Measurements from ENCODE around the gene KCNB1.

KCNB1 gene

DNA sequence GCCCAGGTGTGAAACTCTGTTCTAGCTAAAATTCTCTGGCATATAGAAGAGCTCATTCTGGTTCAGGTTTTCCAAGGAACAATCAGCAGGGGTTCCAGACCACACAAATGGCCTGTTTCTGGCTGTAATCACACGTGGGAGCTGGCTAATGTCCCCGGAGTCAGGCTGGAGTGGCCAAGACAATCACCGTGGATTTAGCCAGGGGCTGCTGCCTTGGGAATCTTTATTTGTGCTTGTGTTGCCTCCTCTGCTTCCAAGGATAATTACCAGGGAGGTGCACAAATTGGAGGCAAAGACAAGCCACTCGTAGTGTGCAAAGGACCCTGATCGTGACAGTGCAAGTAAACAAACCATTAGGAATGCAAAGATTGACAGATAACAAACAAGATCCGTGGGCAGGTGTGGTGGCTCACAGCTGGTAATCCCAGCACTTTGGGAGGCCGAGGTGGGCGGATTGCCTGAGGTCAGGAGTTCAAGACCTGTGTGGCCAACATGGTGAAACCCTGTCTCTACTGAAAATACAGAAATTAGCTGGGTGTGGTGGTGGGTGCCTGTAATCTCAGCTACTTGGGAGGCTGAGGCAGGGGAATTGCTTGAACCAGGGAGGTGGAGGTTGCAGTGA is 77.3 kb downstream of the KCNB1 start:
- no peak for DNase-seq (ENCODE audit: low read depth, low spot score)
- H3K9me3 ChIP-seq (ENCODE audit: insufficient read depth, low read length): peaks cover 14% of the 10 kb centered on the region; the same call in 1 of the 2 replicates
- H3K9ac ChIP-seq (ENCODE audit: insufficient read length, low read depth): no peak overlapping the region
- peaks cover 6% of the 10 kb centered on the region for H3K4me1 ChIP-seq (ENCODE audit: insufficient read depth, insufficient read length)
- H3K36me3 ChIP-seq (ENCODE audit: insufficient read depth, insufficient read length, low read length): no peaks in the 10 kb centered on the region
- no peaks in the 10 kb centered on the region for H3K27me3 ChIP-seq (ENCODE audit: insufficient read depth, insufficient read length)
- H3K4me3 ChIP-seq (ENCODE audit: insufficient read length, low read depth): no peak overlapping the region
- TF ChIP-seq SUZ12 (IDR thresholded peaks at IDR 0.05; ENCODE audit: extremely low read depth, insufficient read depth, insufficient read length) (no peak), ZNF274 (IDR thresholded peaks at IDR 0.05; ENCODE audit: low read depth, low read length) (no peak), YY1 (IDR thresholded peaks at IDR 0.05; ENCODE audit: insufficient read depth, insufficient read length) (no peak)

GRCh38 chr20:49404461-49404860 is 78.0 kb downstream of the KCNB1 start:
- no peak for DNase-seq (ENCODE audit: low read depth, low spot score)
- TF ChIP-seq YY1 (IDR thresholded peaks at IDR 0.05; ENCODE audit: insufficient read depth, insufficient read length): no peak
- no peak for TF ChIP-seq ZNF274 (IDR thresholded peaks at IDR 0.05; ENCODE audit: low read depth, low read length)
- TF ChIP-seq SUZ12 (IDR thresholded peaks at IDR 0.05; ENCODE audit: extremely low read depth, insufficient read depth, insufficient read length): no peak
- no peak overlapping the region for H3K9ac ChIP-seq (ENCODE audit: insufficient read length, low read depth)
- no peaks in the 10 kb centered on the region for H3K36me3 ChIP-seq (ENCODE audit: insufficient read depth, insufficient read length, low read length)
- no peak overlapping the region for H3K4me3 ChIP-seq (ENCODE audit: insufficient read length, low read depth)
- no peaks in the 10 kb centered on the region for H3K27me3 ChIP-seq (ENCODE audit: insufficient read depth, insufficient read length)
- H3K9me3 ChIP-seq (ENCODE audit: insufficient read depth, low read length): peaks cover 14% of the 10 kb centered on the region; the same call in 1 of the 2 replicates
- H3K4me1 ChIP-seq (ENCODE audit: insufficient read depth, insufficient read length): peaks cover 6% of the 10 kb centered on the region

DNA sequence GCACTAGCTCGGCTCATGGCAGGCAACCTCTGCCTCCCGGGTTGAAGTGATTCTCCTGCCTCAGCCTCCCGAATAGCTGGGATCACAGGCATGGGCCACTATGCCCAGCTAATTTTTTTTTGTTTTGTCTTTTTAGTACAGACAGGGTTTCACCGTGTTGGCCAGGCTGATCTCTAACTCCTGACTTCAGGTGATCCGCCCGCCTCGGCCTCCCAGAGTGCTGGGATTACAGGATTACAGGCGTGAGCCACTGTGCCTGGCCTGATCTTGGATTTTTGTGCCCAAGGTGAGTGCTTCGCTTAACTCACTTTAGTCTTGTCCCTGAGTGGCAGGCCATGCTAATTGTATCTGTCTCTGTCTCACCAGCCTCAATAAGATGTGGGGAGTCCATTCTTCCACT is 78.6 kb downstream of the KCNB1 start:
- H3K4me1 ChIP-seq (ENCODE audit: insufficient read depth, insufficient read length): peaks cover 6% of the 10 kb centered on the region
- TF ChIP-seq YY1 (IDR thresholded peaks at IDR 0.05; ENCODE audit: insufficient read depth, insufficient read length) (no peak), ZNF274 (IDR thresholded peaks at IDR 0.05; ENCODE audit: low read depth, low read length) (no peak), SUZ12 (IDR thresholded peaks at IDR 0.05; ENCODE audit: extremely low read depth, insufficient read depth, insufficient read length) (no peak)
- peaks cover 14% of the 10 kb centered on the region; the same call in 1 of the 2 replicates for H3K9me3 ChIP-seq (ENCODE audit: insufficient read depth, low read length)

DNA sequence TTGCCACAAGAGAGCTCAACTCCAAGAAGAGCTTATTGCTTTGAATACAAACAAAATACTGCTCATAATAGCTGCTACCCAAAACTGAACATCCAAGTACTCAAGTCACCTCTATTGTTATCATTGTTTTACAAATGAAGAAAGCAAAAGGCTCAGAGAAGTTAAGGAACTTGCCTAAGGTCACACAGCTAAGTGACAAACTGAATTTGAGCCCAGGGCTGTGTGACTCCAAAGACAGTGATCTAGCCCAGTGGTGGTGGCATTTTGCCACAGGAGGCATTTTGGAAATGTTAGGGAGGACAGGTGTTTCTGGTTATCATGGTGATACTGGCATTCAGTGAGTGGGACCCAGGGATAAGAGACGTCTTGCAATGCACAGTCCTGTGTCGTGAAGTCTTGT is 79.5 kb downstream of the KCNB1 start:
- TF ChIP-seq SUZ12 (IDR thresholded peaks at IDR 0.05; ENCODE audit: extremely low read depth, insufficient read depth, insufficient read length) (no peak), YY1 (IDR thresholded peaks at IDR 0.05; ENCODE audit: insufficient read depth, insufficient read length) (no peak), ZNF274 (IDR thresholded peaks at IDR 0.05; ENCODE audit: low read depth, low read length) (no peak)
- no peak for DNase-seq (ENCODE audit: low read depth, low spot score)
- Histone ChIP-seq H3K9me3 (ENCODE audit: insufficient read depth, low read length) (peaks cover 14% of the 10 kb centered on the region; the same call in 1 of the 2 replicates), H3K9ac (ENCODE audit: insufficient read length, low read depth) (no peak overlapping the region), H3K36me3 (ENCODE audit: insufficient read depth, insufficient read length, low read length) (no peaks in the 10 kb centered on the region), H3K4me3 (ENCODE audit: insufficient read length, low read depth) (no peak overlapping the region), H3K27me3 (ENCODE audit: insufficient read depth, insufficient read length) (no peaks in the 10 kb centered on the region), H3K4me1 (ENCODE audit: insufficient read depth, insufficient read length) (peaks cover 6% of the 10 kb centered on the region)

More for the DNA sequence above, 78.6 kb downstream of the KCNB1 start:
- Histone ChIP-seq H3K4me3 (ENCODE audit: insufficient read length, low read depth) (no peak overlapping the region), H3K27me3 (ENCODE audit: insufficient read depth, insufficient read length) (no peaks in the 10 kb centered on the region), H3K36me3 (ENCODE audit: insufficient read depth, insufficient read length, low read length) (no peaks in the 10 kb centered on the region), H3K9ac (ENCODE audit: insufficient read length, low read depth) (no peak overlapping the region)
- DNase-seq (ENCODE audit: low read depth, low spot score): no peak

DNA sequence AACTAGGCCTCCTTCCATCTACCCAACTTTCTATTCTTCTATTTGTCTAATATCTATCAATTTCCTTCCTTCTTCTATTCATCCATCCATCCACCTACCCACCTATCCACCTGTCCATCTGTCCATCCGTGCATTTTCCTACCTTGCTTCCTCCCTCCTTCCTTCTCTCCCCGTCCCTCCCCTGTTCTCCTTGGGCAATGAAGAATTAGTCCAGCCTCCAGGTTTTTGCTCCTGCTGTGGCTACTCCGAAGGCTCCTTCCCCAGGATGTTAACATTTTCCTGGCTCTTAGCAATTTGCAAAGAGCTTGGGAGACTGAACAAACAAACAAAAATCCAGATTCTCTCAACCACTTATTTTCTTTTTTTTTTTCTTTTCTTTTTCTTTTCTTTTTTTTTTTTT is 81.6 kb downstream of the KCNB1 start:
- Histone ChIP-seq H3K9me3 (ENCODE audit: insufficient read depth, low read length) (peaks cover 14% of the 10 kb centered on the region; the same call in 1 of the 2 replicates), H3K27me3 (ENCODE audit: insufficient read depth, insufficient read length) (no peaks in the 10 kb centered on the region), H3K9ac (ENCODE audit: insufficient read length, low read depth) (no peak overlapping the region), H3K4me1 (ENCODE audit: insufficient read depth, insufficient read length) (peaks cover 4% of the 10 kb centered on the region), H3K4me3 (ENCODE audit: insufficient read length, low read depth) (no peak overlapping the region), H3K36me3 (ENCODE audit: insufficient read depth, insufficient read length, low read length) (no peaks in the 10 kb centered on the region)
- no peak for DNase-seq (ENCODE audit: low read depth, low spot score)
- TF ChIP-seq YY1 (IDR thresholded peaks at IDR 0.05; ENCODE audit: insufficient read depth, insufficient read length) (no peak), ZNF274 (IDR thresholded peaks at IDR 0.05; ENCODE audit: low read depth, low read length) (no peak), SUZ12 (IDR thresholded peaks at IDR 0.05; ENCODE audit: extremely low read depth, insufficient read depth, insufficient read length) (no peak)

GRCh38 chr20:49400410-49400809 is 82.1 kb downstream of the KCNB1 start:
- H3K9me3 ChIP-seq (ENCODE audit: insufficient read depth, low read length): peaks cover 14% of the 10 kb centered on the region; the same call in 1 of the 2 replicates
- TF ChIP-seq YY1 (IDR thresholded peaks at IDR 0.05; ENCODE audit: insufficient read depth, insufficient read length) (no peak), SUZ12 (IDR thresholded peaks at IDR 0.05; ENCODE audit: extremely low read depth, insufficient read depth, insufficient read length) (no peak), ZNF274 (IDR thresholded peaks at IDR 0.05; ENCODE audit: low read depth, low read length) (no peak)
- DNase-seq (ENCODE audit: low read depth, low spot score): no peak
- H3K27me3 ChIP-seq (ENCODE audit: insufficient read depth, insufficient read length): no peaks in the 10 kb centered on the region
- no peak overlapping the region for H3K4me3 ChIP-seq (ENCODE audit: insufficient read length, low read depth)
- peaks cover 4% of the 10 kb centered on the region for H3K4me1 ChIP-seq (ENCODE audit: insufficient read depth, insufficient read length)
- no peaks in the 10 kb centered on the region for H3K36me3 ChIP-seq (ENCODE audit: insufficient read depth, insufficient read length, low read length)
- no peak overlapping the region for H3K9ac ChIP-seq (ENCODE audit: insufficient read length, low read depth)

DNA sequence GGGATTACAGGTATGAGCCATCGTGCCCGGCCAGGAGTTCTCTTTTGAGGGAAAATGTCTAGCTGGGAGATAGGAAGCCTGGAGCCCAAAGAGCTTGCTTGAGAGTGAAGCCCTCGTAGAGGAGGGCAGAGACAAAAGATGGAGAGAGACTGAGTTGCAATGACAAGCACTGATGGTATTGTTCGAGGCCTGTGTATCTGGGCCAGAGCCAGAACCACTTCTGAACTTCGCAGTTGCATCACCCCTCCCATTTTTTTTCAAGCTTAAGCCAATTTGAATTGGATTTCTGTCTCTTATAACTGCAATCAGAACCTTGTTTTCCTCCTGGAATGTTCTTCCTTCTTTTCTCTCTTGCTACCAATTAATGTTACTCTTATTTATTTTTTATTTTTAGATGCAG is 83.1 kb downstream of the KCNB1 start:
- Histone ChIP-seq H3K27me3 (ENCODE audit: insufficient read depth, insufficient read length) (no peaks in the 10 kb centered on the region), H3K9ac (ENCODE audit: insufficient read length, low read depth) (no peak overlapping the region), H3K4me1 (ENCODE audit: insufficient read depth, insufficient read length) (peaks cover 2% of the 10 kb centered on the region), H3K9me3 (ENCODE audit: insufficient read depth, low read length) (peaks cover 14% of the 10 kb centered on the region; the same call in 1 of the 2 replicates), H3K36me3 (ENCODE audit: insufficient read depth, insufficient read length, low read length) (no peaks in the 10 kb centered on the region), H3K4me3 (ENCODE audit: insufficient read length, low read depth) (no peak overlapping the region)
- TF ChIP-seq YY1 (IDR thresholded peaks at IDR 0.05; ENCODE audit: insufficient read depth, insufficient read length): no peak
- no peak for TF ChIP-seq ZNF274 (IDR thresholded peaks at IDR 0.05; ENCODE audit: low read depth, low read length)
- no peak for DNase-seq (ENCODE audit: low read depth, low spot score)

Measured in NT2/D1 (cell line).